ENCODE results near the gene FOXR1.

DNA sequence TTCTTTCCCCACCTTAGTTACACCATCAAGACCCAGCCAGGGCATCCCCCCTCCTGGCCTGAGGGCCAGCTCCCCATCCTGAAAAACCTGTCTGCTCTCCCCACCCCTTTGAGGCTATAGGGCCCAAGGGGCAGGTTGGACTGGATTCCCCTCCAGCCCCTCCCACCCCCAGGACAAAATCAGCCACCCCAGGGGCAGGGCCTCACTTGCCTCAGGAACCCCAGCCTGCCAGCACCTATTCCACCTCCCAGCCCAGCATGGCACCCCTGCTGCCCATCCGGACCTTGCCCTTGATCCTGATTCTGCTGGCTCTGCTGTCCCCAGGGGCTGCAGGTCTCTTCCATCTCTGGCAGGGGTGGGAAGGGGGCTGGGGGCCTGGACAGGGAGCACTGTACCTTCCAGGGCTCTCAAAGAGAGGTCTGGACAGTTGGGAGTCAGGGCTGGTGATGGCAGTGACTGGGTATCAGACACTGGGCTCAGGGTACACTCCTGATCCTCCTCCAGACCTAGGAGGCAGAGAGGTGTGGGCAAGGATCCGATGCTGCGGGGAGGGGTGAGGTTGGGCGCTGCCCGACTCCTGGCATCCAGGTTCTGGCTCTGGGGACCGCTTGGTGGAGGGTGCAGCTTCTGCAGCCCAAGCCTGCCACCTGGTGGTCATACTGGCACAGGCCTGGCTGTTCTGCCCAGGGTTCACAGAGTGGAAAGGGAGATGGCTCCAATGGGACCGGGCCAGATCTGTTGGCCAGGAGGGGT, 15.3 kb upstream of the FOXR1 start, which contains the start of gene UPK2:
- TF ChIP-seq, protein P1, sequence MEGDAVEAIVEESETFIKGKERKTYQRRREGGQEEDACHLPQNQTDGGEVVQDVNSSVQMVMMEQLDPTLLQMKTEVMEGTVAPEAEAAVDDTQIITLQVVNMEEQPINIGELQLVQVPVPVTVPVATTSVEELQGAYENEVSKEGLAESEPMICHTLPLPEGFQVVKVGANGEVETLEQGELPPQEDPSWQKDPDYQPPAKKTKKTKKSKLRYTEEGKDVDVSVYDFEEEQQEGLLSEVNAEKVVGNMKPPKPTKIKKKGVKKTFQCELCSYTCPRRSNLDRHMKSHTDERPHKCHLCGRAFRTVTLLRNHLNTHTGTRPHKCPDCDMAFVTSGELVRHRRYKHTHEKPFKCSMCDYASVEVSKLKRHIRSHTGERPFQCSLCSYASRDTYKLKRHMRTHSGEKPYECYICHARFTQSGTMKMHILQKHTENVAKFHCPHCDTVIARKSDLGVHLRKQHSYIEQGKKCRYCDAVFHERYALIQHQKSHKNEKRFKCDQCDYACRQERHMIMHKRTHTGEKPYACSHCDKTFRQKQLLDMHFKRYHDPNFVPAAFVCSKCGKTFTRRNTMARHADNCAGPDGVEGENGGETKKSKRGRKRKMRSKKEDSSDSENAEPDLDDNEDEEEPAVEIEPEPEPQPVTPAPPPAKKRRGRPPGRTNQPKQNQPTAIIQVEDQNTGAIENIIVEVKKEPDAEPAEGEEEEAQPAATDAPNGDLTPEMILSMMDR (IDR thresholded peaks at IDR 0.05), result peak; percentile 91 to 99 (median 97)
- no peak for TF ChIP-seq POLR2A (IDR thresholded peaks at IDR 0.05)
